CD14-positive monocyte (primary cell): ENCODE measurements around the gene HNRNPUL1. TPM values are rescaled to one million over a fixed set of nuclear protein-coding genes. Genes with fewer than 3 reads are reported as not detected.

ENCODE experiments used
- DNase-seq, 3 donors: peaks; one replicate each; pipeline ENCODE4 v3.0.0-alpha.2; 2011 to 2022
- H2AFZ ChIP-seq: 2 replicates; pipeline ENCODE4 v1.6.0; 2012; ENCODE audit warnings: mild to moderate bottlenecking, low read depth, low read length, inconsistent platforms; ENCODE audit not compliant: insufficient read depth, poor library complexity, severe bottlenecking
- H3K27ac ChIP-seq, 2 donors: 1 replicate in 1 of 2; 2 replicates in 1 of 2; pipeline ENCODE4 v1.5.1; 2012 to 2013; ENCODE audit warnings: low read length in 2 of 2, control low read depth in 1 of 2, inconsistent platforms in 1 of 2, low read depth in 1 of 2, mild to moderate bottlenecking in 1 of 2
- H3K27me3 ChIP-seq, 2 donors: one replicate each; pipeline versions ENCODE4 v1.6.0 to v1.6.1; 2011 to 2013; ENCODE audit warnings: low read length in 2 of 2; ENCODE audit not compliant: control insufficient read depth in 2 of 2, insufficient read depth in 2 of 2
- H3K36me3 ChIP-seq, 2 donors: replicated peaks in 1 of 2; 1 replicate in 1 of 2; 2 replicates in 1 of 2; pipeline versions ENCODE4 v1.5.1 to v1.6.1; 2012 to 2013; ENCODE audit warnings: low read length in 2 of 2, control low read depth in 1 of 2, inconsistent platforms in 1 of 2, mild to moderate bottlenecking in 1 of 2; ENCODE audit not compliant: insufficient read depth in 2 of 2, control insufficient read depth in 1 of 2
- H3K4me1 ChIP-seq, 2 donors: 1 replicate in 1 of 2; 2 replicates in 1 of 2; pipeline versions ENCODE4 v1.5.1 to v1.6.1; 2012 to 2013; ENCODE audit warnings: low read length in 2 of 2, control low read depth in 1 of 2, inconsistent platforms in 1 of 2, mild to moderate bottlenecking in 1 of 2, moderate library complexity in 1 of 2; ENCODE audit not compliant: insufficient read depth in 2 of 2, control insufficient read depth in 1 of 2
- H3K4me2 ChIP-seq: replicated peaks from 2 replicates; pipeline ENCODE3; 2012; ENCODE audit warnings: low read length, moderate library complexity, mild to moderate bottlenecking; ENCODE audit not compliant: poor library complexity, severe bottlenecking; ENCODE audit errors: extremely low read depth
- H3K4me3 ChIP-seq, 3 experiments: fragments of 200-600 bp in 1 of 3; sonication (generic) in 1 of 3; replicated peaks in 1 of 3; 1 replicate in 2 of 3; 2 replicates in 1 of 3; pipeline ENCODE4 v1.5.1; 2011 to 2013; ENCODE audit warnings: low read length in 3 of 3, mild to moderate bottlenecking in 3 of 3, control low read depth in 2 of 3, low read depth in 2 of 3, inconsistent platforms in 1 of 3, moderate library complexity in 1 of 3
- H3K79me2 ChIP-seq: 2 replicates; pipeline ENCODE4 v1.6.0; 2012; ENCODE audit warnings: mild to moderate bottlenecking, control low read depth, inconsistent platforms, low read length, moderate library complexity; ENCODE audit not compliant: insufficient read depth
- H3K9ac ChIP-seq: 2 replicates; pipeline ENCODE4 v1.6.0; 2017; ENCODE audit warnings: low read length, mild to moderate bottlenecking; ENCODE audit not compliant: insufficient read depth, poor library complexity, severe bottlenecking
- H3K9me3 ChIP-seq, 2 donors: replicated peaks in 1 of 2; 1 replicate in 1 of 2; 2 replicates in 1 of 2; pipeline versions ENCODE4 v1.5.1 to v1.6.1; 2012 to 2013; ENCODE audit warnings: low read length in 2 of 2, control low read depth in 1 of 2; ENCODE audit not compliant: control insufficient read depth in 1 of 2, insufficient read depth in 1 of 2
- H4K20me1 ChIP-seq: 2 replicates; pipeline ENCODE4 v1.6.0; 2012; ENCODE audit warnings: mild to moderate bottlenecking, low read length, control low read depth, moderate library complexity; ENCODE audit not compliant: insufficient read depth
- H3K27ac Mint-ChIP-seq, 7 donors: one replicate each; pipeline ENCODE4 v1.8.0; 2020; ENCODE audit warnings: mild to moderate bottlenecking in 7 of 7, mixed read lengths in 7 of 7, moderate library complexity in 6 of 7, inconsistent platforms in 2 of 7
- H3K27me3 Mint-ChIP-seq, 3 donors: one replicate each; pipeline ENCODE4 v1.8.0; 2021 to 2022; ENCODE audit warnings: low read depth in 3 of 3, mild to moderate bottlenecking in 3 of 3, mixed read lengths in 3 of 3, moderate library complexity in 3 of 3, inconsistent platforms in 1 of 3
- H3K36me3 Mint-ChIP-seq, 2 donors: one replicate each; pipeline ENCODE4 v1.8.0; 2020; ENCODE audit warnings: mixed read lengths in 2 of 2, inconsistent platforms in 1 of 2, mild to moderate bottlenecking in 1 of 2
- H3K4me1 Mint-ChIP-seq: one replicate; pipeline ENCODE4 v1.8.0; 2020; ENCODE audit warnings: mild to moderate bottlenecking, mixed read lengths
- H3K4me3 Mint-ChIP-seq, 2 donors: one replicate each; pipeline ENCODE4 v1.8.0; 2020; ENCODE audit warnings: mild to moderate bottlenecking in 2 of 2, mixed read lengths in 2 of 2, moderate library complexity in 1 of 2
- H3K9me3 Mint-ChIP-seq, 7 donors: one replicate each; pipeline ENCODE4 v1.8.0; 2020 to 2022; ENCODE audit warnings: mixed read lengths in 7 of 7, mild to moderate bottlenecking in 6 of 7, moderate library complexity in 6 of 7, inconsistent platforms in 2 of 7
- CTCF ChIP-seq: fragments of 200-600 bp; IDR thresholded peaks from one replicate; pipeline ENCODE4 v1.8.0; 2022; ENCODE audit warnings: antibody characterized with exemption, mild to moderate bottlenecking
- WGBS: methylation state at CpG from one replicate; pipeline ENCODE4 v1.1.5; 2013; ENCODE audit warnings: missing lambda C conversion rate; ENCODE audit not compliant: insufficient coverage; 5-methylcytosine and 5-hydroxymethylcytosine counted together
- intact Hi-C, 2 donors: fragments of 100-400 bp; cut with micrococcal nuclease; formaldehyde crosslinking; loops; one replicate each; pipeline versions ENCODE4 v1.15.0 to v1.15.1; 2023
- polyA plus RNA-seq, 3 donors: library from polyadenylated mRNA; depleted of rRNA in 1 of 3; unstranded in 2 of 3; stranded (reverse) in 1 of 3; fragments of 300-500 nt in 2 of 3; fragments of >200 nt in 1 of 3; fragmentation: Illumina TruSeq in 2 of 3; gene quantifications; 1 replicate in 2 of 3; 2 replicates in 1 of 3; pipeline ENCODE4 v1.2.3, GENCODE V29; 2012 to 2021

Gene HNRNPUL1
- polyA plus RNA-seq, 3 donors, result 22.6 to 55.3 (median 30.3) TPM

- H3K27me3 ChIP-seq, result no peaks in the 10 kb centered on the region
- H3K9ac ChIP-seq, result no peak overlapping the region
- no peak for TF ChIP-seq CTCF
- no peak overlapping the region for H2AFZ ChIP-seq
- DNase-seq, result no peak
- H3K9me3 ChIP-seq, result no peaks in the 10 kb centered on the region
- Mint-ChIP-seq H3K36me3 (no peaks in the 10 kb centered on the region), H3K27me3 (peaks cover 0 to 6% (median 0%) of the 10 kb centered on the region in 3 donors), H3K4me3 (no peak overlapping the region), H3K27ac (no peak overlapping the region), H3K9me3 (peaks cover 0 to 3% (median 0%) of the 10 kb centered on the region in 7 donors), H3K4me1 (peaks cover 20% of the 10 kb centered on the region)
- H3K27ac ChIP-seq, result no peak overlapping the region
- intact Hi-C loops, result no loop called here
- no peaks in the 10 kb centered on the region for H3K36me3 ChIP-seq
- H3K4me3 ChIP-seq, result no peak overlapping the region
- H3K4me1 ChIP-seq, result peaks cover 24 to 25% of the 10 kb centered on the region in 2 donors
- no peaks in the 10 kb centered on the region for H3K79me2 ChIP-seq
- H3K4me2 ChIP-seq, result no peak overlapping the region
- WGBS, result 83% methylated on average over 2 of the region's 4 CpGs
- H4K20me1 ChIP-seq, result no peaks in the 10 kb centered on the region
These were observed 28.7 kb upstream of the HNRNPUL1 start for GRCh38 chr19:41235480-41235879.

DNA sequence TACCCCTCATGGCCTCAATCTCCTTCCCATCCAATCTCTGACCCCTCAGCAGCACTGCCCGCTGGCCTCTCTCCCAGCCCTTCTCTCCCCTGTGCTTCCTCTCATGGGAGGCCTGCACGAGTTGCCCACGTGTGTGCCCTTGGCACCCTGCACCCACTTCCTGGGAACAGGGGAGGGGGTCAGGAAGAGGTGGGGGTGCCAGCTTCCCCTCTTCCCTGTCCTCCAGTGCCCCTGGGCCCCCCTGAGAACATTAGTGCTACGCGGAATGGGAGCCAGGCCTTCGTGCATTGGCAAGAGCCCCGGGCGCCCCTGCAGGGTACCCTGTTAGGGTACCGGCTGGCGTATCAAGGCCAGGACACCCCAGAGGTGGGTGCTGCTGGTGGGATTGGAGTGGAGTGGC is 25.9 kb upstream of the HNRNPUL1 start:
- H3K9me3 Mint-ChIP-seq, result peaks cover 0 to 3% (median 0%) of the 10 kb centered on the region in 7 donors
- no peak for DNase-seq
- no peak overlapping the region for H2AFZ ChIP-seq
- H3K9me3 ChIP-seq, result no peaks in the 10 kb centered on the region
- no peak overlapping the region for H3K9ac ChIP-seq
- no peak overlapping the region for H3K4me3 ChIP-seq
- no peaks in the 10 kb centered on the region for H3K27me3 ChIP-seq
- no peaks in the 10 kb centered on the region for H3K36me3 Mint-ChIP-seq
- H3K36me3 ChIP-seq, result no peaks in the 10 kb centered on the region
- H3K27ac ChIP-seq, result no peak overlapping the region
- peaks cover 10 to 11% of the 10 kb centered on the region in 2 donors for H3K4me1 ChIP-seq
- intact Hi-C loops, result no loop called here
- H3K27me3 Mint-ChIP-seq, result peaks cover 0 to 6% (median 0%) of the 10 kb centered on the region in 3 donors
- no peak overlapping the region for H3K4me2 ChIP-seq
- no peaks in the 10 kb centered on the region for H3K79me2 ChIP-seq
- no peak overlapping the region for H3K4me3 Mint-ChIP-seq
- H3K4me1 Mint-ChIP-seq, result peaks cover 12% of the 10 kb centered on the region
- no peaks in the 10 kb centered on the region for H4K20me1 ChIP-seq
- no peak overlapping the region for H3K27ac Mint-ChIP-seq
- no peak for TF ChIP-seq CTCF
- 80% methylated on average over 5 of the region's 10 CpGs for WGBS
